IPS-NIHi7 (cell line): ENCODE data around the gene C2orf81.
A peak's percentile ranks its signal among the peaks of the same experiment; 100 is the strongest.
"Not testable (repeated sequence)": the region's sequence is repeated elsewhere in the genome, so short reads cannot be mapped to it uniquely, and the experiment has no call there.

ENCODE experiments used
- DNase-seq: peaks from one replicate; pipeline ENCODE4 v3.0.0; 2012; ENCODE audit warnings: mixed read lengths; ENCODE audit errors: extremely low spot score

Gene C2orf81

GRCh38 chr2:74423231-74424095 lies 2.0 kb upstream of the C2orf81 start:
- no peak for DNase-seq

GRCh38 chr2:74420443-74421103 lies 846 bp downstream of the C2orf81 start:
- not testable (repeated sequence) for DNase-seq

GRCh38 chr2:74420006-74420405 lies 1.4 kb downstream of the C2orf81 start:
- DNase-seq = no peak

GRCh38 chr2:74419345-74419744 lies 2.1 kb downstream of the C2orf81 start:
- DNase-seq = no peak

- DNase-seq = no peak
These were observed 3.1 kb downstream of the C2orf81 start for GRCh38 chr2:74418312-74418711.

- DNase-seq = no peak
These were observed 3.7 kb downstream of the C2orf81 start for GRCh38 chr2:74417763-74418162.

GRCh38 chr2:74417197-74417596 lies 4.2 kb downstream of the C2orf81 start:
- DNase-seq = no peak

GRCh38 chr2:74416778-74417177 lies 4.6 kb downstream of the C2orf81 start:
- DNase-seq = no peak

- peak; percentile 68 for DNase-seq
These were observed 5.5 kb downstream of the C2orf81 start for GRCh38 chr2:74415762-74416395.

- peak; percentile 50 for DNase-seq
These were observed 6.3 kb downstream of the C2orf81 start for GRCh38 chr2:74414881-74415761.

- DNase-seq = no peak
These were observed 7.0 kb downstream of the C2orf81 start for GRCh38 chr2:74414441-74414840.

- DNase-seq = no peak
These were observed 8.3 kb downstream of the C2orf81 start for GRCh38 chr2:74413001-74413698.

- DNase-seq = no peak
These were observed 13.7 kb downstream of the C2orf81 start for GRCh38 chr2:74407682-74408081.

- no peak for DNase-seq
These were observed 15.4 kb downstream of the C2orf81 start for GRCh38 chr2:74406035-74406434.

- DNase-seq = no peak
These were observed 19.5 kb downstream of the C2orf81 start for GRCh38 chr2:74401891-74402290.

GRCh38 chr2:74399785-74400184 lies 21.6 kb downstream of the C2orf81 start:
- DNase-seq = peak; percentile 49

- DNase-seq = no peak
These were observed 25.3 kb downstream of the C2orf81 start for GRCh38 chr2:74396149-74396548.

- no peak for DNase-seq
These were observed 27.9 kb downstream of the C2orf81 start for GRCh38 chr2:74393525-74393924.

GRCh38 chr2:74392449-74392743 lies 29.0 kb downstream of the C2orf81 start:
- DNase-seq = no peak

GRCh38 chr2:74391580-74392448 lies 29.6 kb downstream of the C2orf81 start:
- DNase-seq = peak; percentile 92
